Measurements from ENCODE around the gene COL13A1. TPM values are rescaled to one million over a fixed set of nuclear protein-coding genes. Genes with fewer than 3 reads are reported as not detected.
A peak's percentile ranks its signal among the peaks of the same experiment; 100 is the strongest.

Gene COL13A1
- total RNA-seq, 1 experiment from 2014 or later, result 3.6 TPM

- H4K5ac ChIP-seq (ENCODE audit: insufficient read length, low read depth, low read length), result no peak overlapping the region
- Mint-ChIP-seq H3K36me3 (ENCODE audit: insufficient read depth in 1 of 3, low read depth in 3 of 3) (peaks cover 0 to 6% (median 0%) of the 10 kb centered on the region in 3 experiments; a peak in 2 of 7 replicates), H3K4me1 (peaks cover 19% of the 10 kb centered on the region in 2 experiments), H3K27me3 (ENCODE audit: low read depth) (peaks cover 6% of the 10 kb centered on the region), H3K27ac (peak overlapping the region in 1 of 3 experiments; percentile 4; a peak in 2 of 7 replicates), H3K4me3 (no peak overlapping the region), H3K9me3 (peaks cover 0 to 4% of the 10 kb centered on the region in 2 experiments; a peak in 1 of 5 replicates)
- H2BK20ac ChIP-seq (ENCODE audit: low read depth, low read length, poor library complexity, severe bottlenecking), result no peak overlapping the region
- WGBS (ENCODE audit: extremely low coverage, insufficient read length, low lambda C conversion rate), result no CpG with 5 or more reads among the region's 3 CpGs
- no peak overlapping the region for H2BK12ac ChIP-seq (ENCODE audit: insufficient read length, low read depth, low read length)
- no peak for TF ChIP-seq CTCF (conservative IDR thresholded peaks at IDR 0.05)
- no peak overlapping the region for H2AFZ ChIP-seq (ENCODE audit: low read length)
- H2BK15ac ChIP-seq (ENCODE audit: low read depth, low read length), result no peak overlapping the region
- no peak overlapping the region for H3K4me2 ChIP-seq (ENCODE audit: insufficient read depth, insufficient read length, low read length)
- H3K4me1 ChIP-seq (ENCODE audit: insufficient read depth, low read length), result no peaks in the 10 kb centered on the region; the same call in 1 of the 2 replicates
- no peaks in the 10 kb centered on the region for H3K9me3 ChIP-seq (ENCODE audit: control insufficient read depth, low read depth, low read length)
- no peaks in the 10 kb centered on the region for H3K79me2 ChIP-seq (ENCODE audit: insufficient read depth, low read length)
- no peaks in the 10 kb centered on the region for H3K79me1 ChIP-seq (ENCODE audit: insufficient read depth, low read depth, low read length, poor library complexity, severe bottlenecking)
- no peak overlapping the region for H3K9ac ChIP-seq (ENCODE audit: extremely low read depth, insufficient read length, low read length)
- no peak overlapping the region for H3K14ac ChIP-seq (ENCODE audit: insufficient read depth, low read length)
- no peak overlapping the region for H4K91ac ChIP-seq (ENCODE audit: insufficient read length, low read depth, low read length)
- H3K27ac ChIP-seq (ENCODE audit: insufficient read length, low read depth, low read length), result no peak overlapping the region
- H3K18ac ChIP-seq (ENCODE audit: insufficient read length, low read depth, low read length), result no peak overlapping the region
- no peak overlapping the region for H3T11ph ChIP-seq (ENCODE audit: low read length)
- no peak overlapping the region for H2AK5ac ChIP-seq (ENCODE audit: insufficient read length, low read length)
- H3K27me3 ChIP-seq (ENCODE audit: insufficient read depth, low read length), result no peaks in the 10 kb centered on the region
- no peak overlapping the region for H3K4ac ChIP-seq (ENCODE audit: low read depth, low read length)
- H4K8ac ChIP-seq (replicated peaks; ENCODE audit: insufficient read length, low read depth, low read length), result no peak overlapping the region
- no peak overlapping the region for H2BK120ac ChIP-seq (ENCODE audit: low read depth, low read length, poor library complexity, severe bottlenecking)
- no peak overlapping the region for H3K56ac ChIP-seq (ENCODE audit: insufficient read length, low read depth, low read length)
- no peak overlapping the region for H3K23ac ChIP-seq (ENCODE audit: insufficient read length, low read depth, low read length)
- no peaks in the 10 kb centered on the region for H4K20me1 ChIP-seq (ENCODE audit: control insufficient read depth, insufficient read depth, insufficient read length)
- H3K23me2 ChIP-seq (ENCODE audit: insufficient read length, low read depth, low read length, poor library complexity, severe bottlenecking), result no peaks in the 10 kb centered on the region
- no peak overlapping the region for H2BK5ac ChIP-seq (ENCODE audit: insufficient read length, low read length)
- no peak for DNase-seq
Measured at GRCh38 chr10:69929575-69929974, 127.9 kb downstream of the COL13A1 start.

Measured in H9 (cell line).